GM19193 (cell line): Measurements from ENCODE around the gene VAMP5.

Experiments
- POLR2A ChIP-seq: IDR thresholded peaks from 4 replicates; pipeline ENCODE4 v1.6.1; 2011; ENCODE audit not compliant: insufficient read depth, insufficient read length; ENCODE audit errors: extremely low read depth

VAMP5 gene

GRCh38 chr2:85547859-85548607 is 36.2 kb upstream of the VAMP5 start:
- no peak for TF ChIP-seq POLR2A

- TF ChIP-seq POLR2A: no peak
Measured at GRCh38 chr2:85548608-85548900, 35.7 kb upstream of the VAMP5 start.

DNA sequence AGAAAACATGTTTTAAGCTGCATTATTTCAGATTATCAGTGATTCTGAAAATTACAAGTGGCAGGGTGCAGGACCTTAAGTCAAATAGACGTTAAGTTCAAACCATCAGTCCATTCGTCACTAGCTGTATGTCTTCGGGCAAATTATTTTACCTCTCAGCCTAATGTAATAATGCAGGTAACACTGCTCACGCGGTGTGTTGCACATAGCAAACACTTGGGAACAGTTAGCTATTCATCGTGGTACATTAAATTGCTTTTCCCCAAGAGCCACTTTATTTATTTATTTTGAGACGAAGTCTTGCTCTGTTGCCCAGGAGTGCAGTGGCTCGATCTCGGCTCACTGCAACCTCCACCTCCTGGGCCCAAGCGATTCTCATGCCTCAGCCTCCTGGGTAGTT is 35.1 kb upstream of the VAMP5 start:
- TF ChIP-seq POLR2A: no peak

DNA sequence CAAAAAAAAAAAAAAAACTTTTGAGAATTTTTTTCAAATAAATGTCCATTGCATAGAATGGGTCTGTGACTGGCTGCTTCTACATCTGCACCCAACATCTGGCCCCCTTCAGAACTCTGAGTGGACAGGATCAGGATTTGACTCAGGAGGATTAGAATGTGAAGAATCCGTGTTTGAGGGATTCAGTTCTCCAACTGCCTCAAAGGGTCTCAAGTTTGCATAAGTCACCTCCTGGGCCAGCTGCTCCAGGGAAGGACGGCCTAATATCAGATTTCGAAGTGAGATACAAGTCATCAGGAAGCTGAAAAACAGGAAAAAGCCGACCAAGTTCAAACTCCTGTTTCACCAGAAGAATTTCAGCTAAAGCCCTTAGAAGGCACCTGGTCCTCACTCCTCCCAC is 34.4 kb upstream of the VAMP5 start:
- no peak for TF ChIP-seq POLR2A

- no peak for TF ChIP-seq POLR2A
Measured at GRCh38 chr2:85550486-85550885, 33.7 kb upstream of the VAMP5 start.

GRCh38 chr2:85551698-85552678 is 32.2 kb upstream of the VAMP5 start:
- no peak for TF ChIP-seq POLR2A

DNA sequence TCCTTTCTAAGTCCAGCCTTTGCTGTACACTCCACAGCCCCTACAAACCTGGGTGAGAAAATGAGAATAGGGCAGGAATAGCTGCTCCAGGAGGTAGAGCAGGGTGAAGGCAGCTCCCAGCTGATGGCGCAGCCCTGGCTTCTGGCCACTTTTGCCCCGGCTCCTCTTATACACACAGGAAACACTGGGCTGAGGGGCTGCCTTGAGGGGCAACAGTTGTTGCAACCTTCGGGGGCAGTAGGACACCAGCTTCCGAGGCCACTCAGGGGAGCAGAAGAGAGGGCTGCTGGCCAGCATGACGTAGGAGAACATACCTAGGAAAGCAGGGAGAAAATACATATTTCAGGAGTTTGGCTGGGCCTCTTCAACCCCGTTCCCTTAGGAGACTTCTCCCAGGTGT is 31.0 kb upstream of the VAMP5 start:
- TF ChIP-seq POLR2A: no peak

- TF ChIP-seq POLR2A: no peak
Measured at GRCh38 chr2:85554980-85555612, 29.1 kb upstream of the VAMP5 start.

- no peak for TF ChIP-seq POLR2A
Measured at GRCh38 chr2:85557130-85557529, 27.1 kb upstream of the VAMP5 start.

DNA sequence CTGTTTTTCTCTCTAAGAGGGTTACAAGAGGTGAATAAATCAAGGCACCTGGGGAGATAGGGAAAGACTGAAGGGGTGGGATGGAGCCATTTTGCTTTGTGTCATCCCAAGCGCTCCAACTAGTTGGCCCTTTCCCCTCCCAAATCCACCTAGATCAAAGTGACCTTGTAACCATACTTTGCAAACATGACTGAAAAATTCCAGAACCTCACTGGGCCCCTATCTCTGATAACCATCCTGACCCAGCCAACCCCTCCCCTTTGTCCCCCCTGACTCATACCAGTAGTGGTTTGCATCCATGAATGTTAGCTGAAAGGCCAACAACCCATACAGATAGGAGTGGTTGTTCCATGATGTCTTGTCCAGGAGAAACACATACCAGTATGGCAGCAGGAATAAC is 26.1 kb upstream of the VAMP5 start:
- TF ChIP-seq POLR2A: no peak

- TF ChIP-seq POLR2A: no peak
Measured at GRCh38 chr2:85560812-85561279, 23.4 kb upstream of the VAMP5 start.

GRCh38 chr2:85561280-85562212 is 22.7 kb upstream of the VAMP5 start, which contains the start of gene GGCX:
TSS of gene GGCX (minus strand) at chr2:85561493. CDS start at chr2:85561428, 65 bp downstream.
- peak; percentile 92 for TF ChIP-seq POLR2A

DNA sequence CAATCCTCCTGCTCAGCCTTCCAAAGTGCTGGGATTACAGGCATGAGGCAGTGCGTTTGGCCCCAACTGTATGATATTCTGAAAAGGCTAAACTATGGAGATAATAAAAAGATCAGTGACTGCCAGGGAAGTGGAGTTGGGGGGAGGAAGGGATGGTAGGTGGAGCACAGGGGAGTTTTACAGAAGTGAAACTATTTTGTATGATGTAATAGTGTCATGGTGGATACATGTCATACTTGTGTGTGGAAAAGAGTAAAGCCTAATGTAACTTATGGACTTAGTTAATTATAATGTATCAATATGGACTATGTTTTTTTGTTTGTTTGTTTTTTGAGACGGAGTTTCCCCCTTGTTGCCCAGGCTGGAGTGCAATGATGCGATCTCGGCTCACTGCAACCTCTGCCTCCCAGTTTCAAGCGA is 20.1 kb upstream of the VAMP5 start:
- TF ChIP-seq POLR2A: no peak

DNA sequence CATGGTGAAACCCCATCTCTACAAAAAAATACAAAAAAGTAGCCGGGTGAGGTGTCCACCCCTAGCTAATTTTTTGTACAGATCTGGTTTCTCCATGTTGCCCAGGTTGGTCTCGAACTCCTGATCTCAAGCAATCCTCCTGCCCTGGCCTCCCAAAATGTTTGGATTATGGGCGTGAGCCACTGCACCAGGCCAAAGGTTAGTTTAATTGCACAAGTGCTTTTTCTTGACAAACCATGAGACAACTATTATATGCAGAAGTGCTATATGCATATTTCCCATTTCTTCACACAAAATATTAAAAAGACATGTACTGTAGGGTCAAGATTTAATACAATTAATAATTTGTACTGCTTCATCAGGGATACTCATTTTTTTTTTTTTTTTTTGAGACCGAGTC is 18.0 kb upstream of the VAMP5 start:
- TF ChIP-seq POLR2A: no peak
